Stomach smooth muscle (tissue), 2 donors: ENCODE results near the gene MCRIP1.

Source experiments
- H3K27ac ChIP-seq: one replicate; pipeline ENCODE4 v1.7.0; 2013; ENCODE audit warnings: mild to moderate bottlenecking, low read length, inconsistent platforms
- H3K27me3 ChIP-seq, 2 donors: one replicate each; pipeline ENCODE4 v1.7.0; 2013; ENCODE audit warnings: low read length in 2 of 2; ENCODE audit not compliant: insufficient read depth in 2 of 2, control insufficient read depth in 1 of 2
- H3K36me3 ChIP-seq, 2 donors: one replicate each; pipeline ENCODE4 v1.7.0; 2013; ENCODE audit warnings: low read length in 2 of 2; ENCODE audit not compliant: control insufficient read depth in 2 of 2, insufficient read depth in 2 of 2
- H3K4me1 ChIP-seq: one replicate; pipeline ENCODE4 v1.7.0; 2013; ENCODE audit warnings: low read length; ENCODE audit not compliant: control insufficient read depth, insufficient read depth
- H3K4me3 ChIP-seq, 2 donors: one replicate each; pipeline ENCODE4 v1.7.0; 2013; ENCODE audit warnings: low read length in 2 of 2
- H3K9ac ChIP-seq, 2 donors: one replicate each; pipeline ENCODE4 v1.7.0; 2013; ENCODE audit warnings: low read length in 2 of 2, mild to moderate bottlenecking in 1 of 2
- H3K9me3 ChIP-seq, 2 donors: one replicate each; pipeline ENCODE4 v1.7.0; 2013; ENCODE audit warnings: low read length in 2 of 2; ENCODE audit not compliant: control insufficient read depth in 2 of 2
- donor health status: healthy.
- donor health status: Pancreatic carcinoma.

The MCRIP1 gene

GRCh38 chr17:81839301-81839700 is 6.2 kb upstream of the MCRIP1 start:
- H3K27ac ChIP-seq, result no peak overlapping the region
- H3K4me3 ChIP-seq, result no peak overlapping the region
- H3K9ac ChIP-seq, result no peak overlapping the region
- peaks cover 9 to 15% of the 10 kb centered on the region in 2 donors for H3K36me3 ChIP-seq
- no peaks in the 10 kb centered on the region for H3K9me3 ChIP-seq
- H3K4me1 ChIP-seq, result peaks cover 1% of the 10 kb centered on the region
- no peaks in the 10 kb centered on the region for H3K27me3 ChIP-seq

- Histone ChIP-seq H3K27me3 (no peaks in the 10 kb centered on the region), H3K9ac (no peak overlapping the region), H3K36me3 (peaks cover 8 to 10% of the 10 kb centered on the region in 2 donors), H3K27ac (no peak overlapping the region), H3K4me3 (no peak overlapping the region), H3K4me1 (peaks cover 4% of the 10 kb centered on the region), H3K9me3 (no peaks in the 10 kb centered on the region)
These were observed 5.7 kb upstream of the MCRIP1 start for GRCh38 chr17:81838753-81839255.

- Histone ChIP-seq H3K36me3 (peaks cover 0 to 1% of the 10 kb centered on the region in 2 donors), H3K27me3 (no peaks in the 10 kb centered on the region), H3K27ac (no peak overlapping the region), H3K4me1 (peaks cover 9% of the 10 kb centered on the region), H3K4me3 (no peak overlapping the region), H3K9me3 (no peaks in the 10 kb centered on the region), H3K9ac (no peak overlapping the region)
These were observed 4.5 kb upstream of the MCRIP1 start for GRCh38 chr17:81837641-81838040.

- Histone ChIP-seq H3K4me1 (peaks cover 24% of the 10 kb centered on the region), H3K9me3 (no peaks in the 10 kb centered on the region), H3K27ac (no peak within 1 kb of the TSS), H3K4me3 (peak within 1 kb of the TSS; percentile 73 to 83), H3K36me3 (no peaks in the 10 kb centered on the region), H3K27me3 (no peaks in the 10 kb centered on the region), H3K9ac (peak within 1 kb of the TSS; percentile 87 to 89)
These were observed 1.8 kb upstream of the MCRIP1 start, which contains the start of gene PPP1R27 for GRCh38 chr17:81834831-81835267. TSS of gene PPP1R27 (minus strand) at chr17:81835050. CDS start at chr17:81834953, 97 bp downstream.

GRCh38 chr17:81833921-81834830 is 1.1 kb upstream of the MCRIP1 start:
- H3K4me3 ChIP-seq, result peak overlapping the region; percentile 73 to 83
- peak overlapping the region; percentile 87 to 89 for H3K9ac ChIP-seq
- no peaks in the 10 kb centered on the region for H3K27me3 ChIP-seq
- no peaks in the 10 kb centered on the region for H3K9me3 ChIP-seq
- H3K36me3 ChIP-seq, result no peaks in the 10 kb centered on the region
- H3K4me1 ChIP-seq, result peaks cover 25% of the 10 kb centered on the region
- no peak overlapping the region for H3K27ac ChIP-seq

- Histone ChIP-seq H3K27ac (peak overlapping the region; percentile 75), H3K9ac (peak overlapping the region; percentile 84 to 90), H3K36me3 (no peaks in the 10 kb centered on the region), H3K9me3 (no peaks in the 10 kb centered on the region), H3K4me1 (peaks cover 25% of the 10 kb centered on the region), H3K27me3 (no peaks in the 10 kb centered on the region), H3K4me3 (peak overlapping the region; percentile 84 to 90)
These were observed 407 bp downstream of the MCRIP1 start for GRCh38 chr17:81832608-81833159.

GRCh38 chr17:81831957-81832607 is 1.0 kb downstream of the MCRIP1 start:
- Histone ChIP-seq H3K27ac (peak overlapping the region; percentile 75), H3K36me3 (no peaks in the 10 kb centered on the region), H3K4me1 (peaks cover 25% of the 10 kb centered on the region), H3K4me3 (peak overlapping the region; percentile 84 to 90), H3K9ac (peak overlapping the region; percentile 84 to 90), H3K9me3 (no peaks in the 10 kb centered on the region), H3K27me3 (no peaks in the 10 kb centered on the region)

GRCh38 chr17:81831563-81831956 is 1.5 kb downstream of the MCRIP1 start:
- H3K9ac ChIP-seq, result peak overlapping the region; percentile 84 to 90
- no peaks in the 10 kb centered on the region for H3K36me3 ChIP-seq
- H3K9me3 ChIP-seq, result no peaks in the 10 kb centered on the region
- peaks cover 25% of the 10 kb centered on the region for H3K4me1 ChIP-seq
- H3K4me3 ChIP-seq, result peak overlapping the region; percentile 84 to 90
- peak overlapping the region; percentile 75 for H3K27ac ChIP-seq
- H3K27me3 ChIP-seq, result no peaks in the 10 kb centered on the region

GRCh38 chr17:81829858-81830257 is 3.2 kb downstream of the MCRIP1 start:
- no peaks in the 10 kb centered on the region for H3K9me3 ChIP-seq
- H3K27me3 ChIP-seq, result no peaks in the 10 kb centered on the region
- no peaks in the 10 kb centered on the region for H3K36me3 ChIP-seq
- no peak overlapping the region for H3K4me3 ChIP-seq
- H3K9ac ChIP-seq, result no peak overlapping the region
- H3K4me1 ChIP-seq, result peaks cover 29% of the 10 kb centered on the region
- no peak overlapping the region for H3K27ac ChIP-seq

GRCh38 chr17:81828656-81829055 is 4.4 kb downstream of the MCRIP1 start:
- no peak overlapping the region for H3K27ac ChIP-seq
- no peak overlapping the region for H3K4me3 ChIP-seq
- no peaks in the 10 kb centered on the region for H3K27me3 ChIP-seq
- no peaks in the 10 kb centered on the region for H3K9me3 ChIP-seq
- peaks cover 0 to 5% of the 10 kb centered on the region in 2 donors for H3K36me3 ChIP-seq
- no peak overlapping the region for H3K9ac ChIP-seq
- peaks cover 24% of the 10 kb centered on the region for H3K4me1 ChIP-seq
